ENCODE data around the gene CSRP2. TPM values are rescaled to one million over a fixed set of nuclear protein-coding genes. Genes with fewer than 3 reads are reported as not detected.

CSRP2 gene
- total and polyA plus RNA-seq, 8 donors = 3.1 to 20.0 (median 7.6) TPM

- ATAC-seq (no peak), FAIRE-seq (no peak), DNase-seq (peak in 2 of 6 donors; percentile 11 to 18)
- Histone ChIP-seq H3K27ac (no peak overlapping the region), H3K4me1 (no peaks in the 10 kb centered on the region), H3K9me3 (no peaks in the 10 kb centered on the region), H3K27me3 (no peaks in the 10 kb centered on the region), H3K36me3 (no peaks in the 10 kb centered on the region), H3K4me3 (no peak overlapping the region)
- WGBS, 2 donors = 53 to 60% methylated on average over 2 of the region's 2 CpGs
- intact Hi-C loops (cut with DNase I) = no loop called here
- no peak for TF ChIP-seq CTCF (IDR thresholded peaks at IDR 0.05)
Observed at GRCh38 chr12:76883811-76884210, 5.0 kb upstream of the CSRP2 start.

DNA sequence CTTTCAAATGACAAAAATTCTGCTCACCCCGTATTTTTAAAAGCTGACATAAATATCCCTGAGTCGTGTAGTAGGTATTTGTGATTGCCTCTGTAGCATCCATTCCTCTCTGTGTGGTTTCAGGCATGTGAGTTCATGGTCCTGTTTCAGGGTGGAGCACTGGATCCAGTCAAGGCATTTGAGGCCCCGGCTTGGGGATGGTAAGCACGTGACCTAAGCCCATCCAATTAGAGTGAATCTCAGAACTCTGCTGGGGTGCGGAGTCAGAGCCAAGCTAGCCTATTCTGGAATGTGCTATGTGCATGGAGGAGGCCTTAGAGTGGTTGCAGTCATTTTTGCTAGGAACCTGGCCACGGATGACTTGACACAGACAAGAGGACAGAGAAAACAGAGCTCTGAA is 4.3 kb upstream of the CSRP2 start:
- DNase-seq (no peak), FAIRE-seq (no peak), ATAC-seq (no peak)
- no peak overlapping the region for H3K4me3 ChIP-seq
- 72 to 82% methylated on average over 6 of the region's 6 CpGs for WGBS, 2 donors
- no peaks in the 10 kb centered on the region for H3K27me3 ChIP-seq
- H3K9me3 ChIP-seq = no peaks in the 10 kb centered on the region
- no peaks in the 10 kb centered on the region for H3K36me3 ChIP-seq
- no peaks in the 10 kb centered on the region for H3K4me1 ChIP-seq
- H3K27ac ChIP-seq = no peak overlapping the region
- intact Hi-C loops (cut with DNase I) = no loop called here
- no peak for TF ChIP-seq CTCF (IDR thresholded peaks at IDR 0.05)

DNA sequence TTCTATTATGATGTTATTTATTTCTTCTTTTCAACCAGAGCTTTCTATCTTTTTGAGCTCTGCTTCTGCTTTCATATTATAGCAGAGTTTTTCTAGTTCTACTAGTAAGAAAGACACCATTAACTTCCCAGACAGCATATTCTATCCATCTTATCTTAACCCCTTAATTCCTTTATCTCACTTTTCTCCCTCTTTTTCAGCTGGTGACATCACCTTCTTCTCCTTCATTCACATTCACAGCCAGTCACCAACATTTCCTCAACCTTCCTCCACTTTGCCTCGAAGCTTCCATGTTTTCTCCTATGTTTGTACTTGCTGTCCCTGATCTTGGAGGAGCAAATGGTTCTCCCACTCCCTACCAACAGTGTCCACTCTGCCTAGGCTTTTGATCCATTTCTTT is 3.5 kb upstream of the CSRP2 start:
- DNase-seq (no peak), ATAC-seq (no peak), FAIRE-seq (no peak)
- H3K4me1 ChIP-seq = no peaks in the 10 kb centered on the region
- H3K27me3 ChIP-seq = no peaks in the 10 kb centered on the region
- H3K9me3 ChIP-seq = no peaks in the 10 kb centered on the region
- H3K27ac ChIP-seq = no peak overlapping the region
- no peaks in the 10 kb centered on the region for H3K36me3 ChIP-seq
- WGBS, 2 donors = 64 to 85% methylated on average over 1 of the region's 1 CpG
- intact Hi-C loops (cut with DNase I) = no loop called here
- TF ChIP-seq CTCF (IDR thresholded peaks at IDR 0.05) = no peak
- no peak overlapping the region for H3K4me3 ChIP-seq

DNA sequence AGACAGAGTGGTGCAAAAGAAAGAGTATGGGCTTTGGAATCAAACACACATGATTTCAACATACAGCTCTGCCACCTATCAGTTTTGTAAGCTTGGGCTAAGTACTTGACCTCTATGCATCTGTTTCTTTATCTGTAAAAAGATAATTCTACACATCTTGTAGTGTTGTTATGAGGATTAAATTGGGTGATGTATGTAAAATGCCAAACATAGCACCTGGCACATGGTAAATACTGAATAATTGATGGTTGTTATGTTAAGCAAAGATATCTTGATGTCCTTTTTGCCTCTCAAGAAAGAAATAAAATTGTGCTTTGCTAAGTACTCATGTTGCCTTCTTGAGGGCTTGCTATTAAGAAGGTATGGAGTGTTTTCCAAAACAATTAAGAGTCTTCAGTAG is 2.3 kb upstream of the CSRP2 start:
- Histone ChIP-seq H3K36me3 (no peaks in the 10 kb centered on the region), H3K9me3 (no peaks in the 10 kb centered on the region), H3K27ac (no peak overlapping the region), H3K4me3 (no peak overlapping the region), H3K27me3 (no peaks in the 10 kb centered on the region), H3K4me1 (no peaks in the 10 kb centered on the region)
- ATAC-seq = no peak
- TF ChIP-seq CTCF (IDR thresholded peaks at IDR 0.05) = no peak
- no peak for FAIRE-seq
- intact Hi-C loops (cut with DNase I) = no loop called here
- no peak for DNase-seq

DNA sequence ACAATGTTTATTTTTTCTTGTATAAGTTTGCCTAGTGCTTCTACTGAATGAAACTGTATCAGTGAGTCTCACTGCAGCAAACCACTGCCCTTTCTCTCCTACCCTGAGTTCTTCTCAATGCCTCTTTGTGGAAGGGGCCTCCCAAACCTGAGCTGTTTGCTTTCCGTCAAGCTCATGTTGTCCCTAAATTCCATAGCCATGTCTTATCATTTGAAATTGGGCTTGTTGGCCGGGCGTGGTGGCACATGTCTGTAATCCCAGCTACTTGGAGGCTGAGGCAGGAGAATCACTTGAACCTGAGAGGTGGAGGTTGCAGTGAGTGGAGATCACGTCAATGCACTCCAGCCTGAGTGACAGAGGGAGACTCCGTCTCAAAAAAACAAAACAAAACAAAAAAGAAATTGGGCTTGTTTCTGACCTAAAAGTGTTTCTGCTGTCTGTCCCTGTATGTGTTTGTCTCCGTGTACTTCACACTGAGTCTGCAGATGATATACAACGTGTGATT is 1.8 kb upstream of the CSRP2 start:
- Histone ChIP-seq H3K27ac (no peak overlapping the region), H3K27me3 (no peaks in the 10 kb centered on the region)

More for the DNA sequence above, 1.8 kb upstream of the CSRP2 start:
- H3K4me3 ChIP-seq = no peak overlapping the region
- no peak for ATAC-seq
- no peaks in the 10 kb centered on the region for H3K9me3 ChIP-seq
- no peak for TF ChIP-seq CTCF (IDR thresholded peaks at IDR 0.05)
- WGBS, 2 donors = 79 to 80% methylated on average over 7 of the region's 7 CpGs
- H3K4me1 ChIP-seq = no peaks in the 10 kb centered on the region
- DNase-seq = no peak
- H3K36me3 ChIP-seq = no peaks in the 10 kb centered on the region
- intact Hi-C loops (cut with DNase I) = no loop called here
- FAIRE-seq = no peak

Data from pancreas (tissue), 10 donors.